Ascending aorta (tissue), 2 donors: ENCODE data around the gene EDNRB. TPM values are rescaled to one million over a fixed set of nuclear protein-coding genes. Genes with fewer than 3 reads are reported as not detected.

Experiments
- DNase-seq, 2 donors: peaks; one replicate each; pipeline ENCODE4 v3.0.0-alpha.2; 2019; ENCODE audit warnings: low spot score in 2 of 2
- H3K27ac ChIP-seq, 2 donors: fragments of 200-600 bp; sonication (generic); one replicate each; pipeline ENCODE4 v1.5.1; 2016 to 2017; ENCODE audit warnings: mild to moderate bottlenecking in 1 of 2
- H3K27me3 ChIP-seq: fragments of 200-600 bp; sonication (generic); one replicate; pipeline ENCODE4 v1.5.1; 2017
- H3K36me3 ChIP-seq, 2 donors: fragments of 200-600 bp; sonication (generic); one replicate each; pipeline ENCODE4 v1.5.1; 2016
- H3K4me1 ChIP-seq, 2 donors: fragments of 200-600 bp; sonication (generic); one replicate each; pipeline ENCODE4 v1.5.1; 2016 to 2017; ENCODE audit warnings: mild to moderate bottlenecking in 1 of 2
- H3K4me3 ChIP-seq, 2 donors: fragments of 200-600 bp; sonication (generic); one replicate each; pipeline ENCODE4 v1.5.1; 2016 to 2017; ENCODE audit warnings: mild to moderate bottlenecking in 1 of 2
- H3K9me3 ChIP-seq, 2 donors: fragments of 200-600 bp; sonication (generic); one replicate each; pipeline ENCODE4 v1.5.1; 2016
- CTCF ChIP-seq, 3 experiments: fragments of 200-600 bp in 2 of 3; fragments of 450-650 bp in 1 of 3; sonication (generic) in 2 of 3; IDR thresholded peaks; one replicate each; pipeline ENCODE4 v1.5.1; 2016 to 2019; ENCODE audit warnings: antibody characterized with exemption in 3 of 3, mild to moderate bottlenecking in 1 of 3, moderate library complexity in 1 of 3
- intact Hi-C: fragments of 100-400 bp; cut with DNase I; formaldehyde crosslinking; loops from one replicate; pipeline ENCODE4 v1.15.1; 2023
- total RNA-seq: library from RNA; depleted of rRNA; stranded (reverse); fragments of >200 nt; gene quantifications from one replicate; pipeline ENCODE4 v1.1.0, GENCODE V29; 2016

The EDNRB gene
- total RNA-seq, 1 donor from 2014 or later, result 26.4 TPM

DNA sequence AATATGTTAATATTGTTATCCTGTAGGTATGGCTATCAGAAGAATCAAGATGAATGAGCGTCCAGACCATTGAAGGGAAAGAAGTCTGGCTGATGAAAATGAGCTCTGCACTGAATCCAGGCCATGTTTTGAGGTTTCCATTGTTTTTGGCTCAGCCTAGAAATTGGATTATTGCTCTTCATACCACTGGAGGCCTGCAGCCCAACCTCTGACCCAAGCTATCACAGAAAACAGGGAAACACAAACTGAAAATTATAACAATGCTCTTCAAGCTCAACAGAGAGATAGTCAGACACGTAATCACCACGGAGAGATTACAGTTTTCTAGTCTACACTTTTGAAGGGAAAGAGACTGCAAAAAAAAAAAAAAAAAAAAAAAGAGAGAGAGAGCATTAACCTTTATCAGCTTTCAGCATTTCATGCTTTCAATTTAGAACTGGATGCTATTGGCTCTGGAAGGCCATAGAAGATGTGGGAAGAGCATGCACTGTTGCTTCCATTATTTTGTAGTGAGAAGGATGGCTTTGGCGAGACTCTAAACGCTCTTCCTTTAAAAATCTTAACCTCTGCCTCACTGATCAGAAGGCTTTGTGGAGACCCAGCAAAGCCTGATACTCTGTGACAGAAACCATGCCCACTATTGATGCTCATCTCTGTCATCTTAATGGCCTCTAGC lies 10.8 kb downstream of the EDNRB start:
- H3K4me1 ChIP-seq, result no peaks in the 10 kb centered on the region
- H3K9me3 ChIP-seq, result no peaks in the 10 kb centered on the region
- no peaks in the 10 kb centered on the region for H3K27me3 ChIP-seq
- no peak for TF ChIP-seq CTCF (IDR thresholded peaks at IDR 0.05)
- H3K27ac ChIP-seq, result no peak overlapping the region
- no peaks in the 10 kb centered on the region for H3K36me3 ChIP-seq
- H3K4me3 ChIP-seq, result no peak overlapping the region
- DNase-seq, result no peak
- intact Hi-C loops, result no loop called here

DNA sequence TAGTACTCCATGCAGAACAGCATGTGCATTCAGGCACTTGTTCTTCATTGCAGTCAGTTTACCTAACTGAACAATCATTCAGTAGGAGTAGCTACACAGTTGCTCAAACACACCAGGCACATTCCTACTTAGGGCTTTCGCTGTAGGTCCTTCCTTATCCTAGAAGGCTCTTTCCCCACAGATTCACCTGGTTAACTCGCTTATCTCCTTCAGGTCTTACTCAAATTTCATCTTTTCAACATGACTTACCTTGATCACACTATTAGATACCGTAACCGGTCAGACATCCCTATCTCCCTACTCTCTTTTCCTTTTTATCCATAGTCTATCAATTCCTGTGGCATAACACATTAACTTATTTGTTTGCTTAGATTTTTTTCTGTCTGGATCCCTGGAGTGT lies 14.6 kb downstream of the EDNRB start:
- Histone ChIP-seq H3K27me3 (no peaks in the 10 kb centered on the region), H3K9me3 (no peaks in the 10 kb centered on the region)
- intact Hi-C loops, result no loop called here

GRCh38 chr13:77903435-77903834 lies 15.2 kb downstream of the EDNRB start:
- no peak for DNase-seq
- Histone ChIP-seq H3K36me3 (no peaks in the 10 kb centered on the region), H3K9me3 (no peaks in the 10 kb centered on the region), H3K4me3 (no peak overlapping the region), H3K27me3 (no peaks in the 10 kb centered on the region), H3K27ac (no peak overlapping the region), H3K4me1 (no peaks in the 10 kb centered on the region)
- no peak for TF ChIP-seq CTCF (IDR thresholded peaks at IDR 0.05)
- intact Hi-C loops, result no loop called here

More for the DNA sequence above, 14.6 kb downstream of the EDNRB start:
- DNase-seq, result no peak
- Histone ChIP-seq H3K36me3 (no peaks in the 10 kb centered on the region), H3K4me3 (no peak overlapping the region), H3K4me1 (no peaks in the 10 kb centered on the region), H3K27ac (no peak overlapping the region)
- no peak for TF ChIP-seq CTCF (IDR thresholded peaks at IDR 0.05)

GRCh38 chr13:77902319-77902963 lies 16.2 kb downstream of the EDNRB start:
- Histone ChIP-seq H3K27me3 (no peaks in the 10 kb centered on the region), H3K27ac (no peak overlapping the region), H3K36me3 (no peaks in the 10 kb centered on the region), H3K4me3 (no peak overlapping the region), H3K9me3 (no peaks in the 10 kb centered on the region), H3K4me1 (no peaks in the 10 kb centered on the region)
- TF ChIP-seq CTCF (IDR thresholded peaks at IDR 0.05), result no peak
- DNase-seq, result no peak
- intact Hi-C loops, result no loop called here

DNA sequence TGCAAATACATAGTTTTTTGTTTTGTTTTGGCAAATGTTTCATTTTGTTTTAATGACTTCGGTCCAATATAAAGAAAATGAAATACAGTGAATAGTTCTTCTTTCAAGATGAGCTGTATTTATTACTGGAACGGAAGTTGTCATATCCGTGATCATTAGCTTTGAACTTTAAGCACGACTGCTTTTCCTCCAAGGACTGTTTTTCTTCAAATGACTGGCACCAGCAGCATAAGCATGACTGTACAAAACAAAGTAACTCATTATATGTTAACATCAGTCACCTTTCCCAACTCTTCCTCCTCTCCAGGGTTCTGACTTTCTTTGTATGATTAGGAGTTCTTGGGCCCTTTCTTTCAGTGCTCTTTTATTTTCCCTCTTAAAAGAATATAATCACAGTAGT lies 20.5 kb downstream of the EDNRB start:
- Histone ChIP-seq H3K9me3 (no peaks in the 10 kb centered on the region), H3K27ac (no peak overlapping the region), H3K27me3 (no peaks in the 10 kb centered on the region), H3K4me3 (peak overlapping the region in 1 of 2 donors; percentile 10), H3K36me3 (no peaks in the 10 kb centered on the region), H3K4me1 (no peaks in the 10 kb centered on the region)
- no peak for TF ChIP-seq CTCF (IDR thresholded peaks at IDR 0.05)
- intact Hi-C loops, result no loop called here
- no peak for DNase-seq
